HG03558 (cell line): ENCODE results near the gene ANKRD44.
A peak's percentile ranks its signal among the peaks of the same experiment; 100 is the strongest.

ENCODE experiments used
- ATAC-seq: cut with Tn5 transposase; IDR thresholded peaks from one replicate; pipeline ENCODE4 v1.9.1; 2021; ENCODE audit warnings: moderate number of reproducible peaks; ENCODE audit not compliant: unreplicated experiment; ENCODE audit errors: extremely low read depth

The ANKRD44 gene

GRCh38 chr2:197159661-197160211 is 150.8 kb downstream of the ANKRD44 start:
- ATAC-seq, result peak; percentile 66

- no peak for ATAC-seq
Observed at GRCh38 chr2:197158591-197159550, 151.7 kb downstream of the ANKRD44 start.

GRCh38 chr2:197157879-197158537 is 152.6 kb downstream of the ANKRD44 start:
- no peak for ATAC-seq

- no peak for ATAC-seq
Observed at GRCh38 chr2:197156771-197157170, 153.8 kb downstream of the ANKRD44 start.

GRCh38 chr2:197152451-197153228 is 157.9 kb downstream of the ANKRD44 start:
- peak; percentile 80 for ATAC-seq

GRCh38 chr2:197149546-197149945 is 161.0 kb downstream of the ANKRD44 start:
- ATAC-seq, result no peak

GRCh38 chr2:197148401-197148800 is 162.2 kb downstream of the ANKRD44 start:
- ATAC-seq, result no peak

- no peak for ATAC-seq
Observed at GRCh38 chr2:197147942-197148341, 162.6 kb downstream of the ANKRD44 start.

GRCh38 chr2:197146995-197147394 is 163.6 kb downstream of the ANKRD44 start:
- no peak for ATAC-seq

- ATAC-seq, result peak; percentile 84
Observed at GRCh38 chr2:197145471-197146056, 165.0 kb downstream of the ANKRD44 start.

GRCh38 chr2:197144183-197144582 is 166.4 kb downstream of the ANKRD44 start:
- no peak for ATAC-seq

- ATAC-seq, result no peak
Observed at GRCh38 chr2:197141702-197142473, 168.7 kb downstream of the ANKRD44 start.

- no peak for ATAC-seq
Observed at GRCh38 chr2:197140045-197140444, 170.5 kb downstream of the ANKRD44 start.

- no peak for ATAC-seq
Observed at GRCh38 chr2:197138506-197138905, 172.1 kb downstream of the ANKRD44 start.

- ATAC-seq, result no peak
Observed at GRCh38 chr2:197137826-197138477, 172.6 kb downstream of the ANKRD44 start.

GRCh38 chr2:197137231-197137630 is 173.3 kb downstream of the ANKRD44 start:
- no peak for ATAC-seq

GRCh38 chr2:197136452-197136851 is 174.1 kb downstream of the ANKRD44 start:
- no peak for ATAC-seq

GRCh38 chr2:197135806-197136205 is 174.8 kb downstream of the ANKRD44 start:
- no peak for ATAC-seq

- no peak for ATAC-seq
Observed at GRCh38 chr2:197134206-197134605, 176.4 kb downstream of the ANKRD44 start.
